HG03025 (cell line): ENCODE measurements around the gene ELOVL5.

ENCODE experiments used
- ATAC-seq: cut with Tn5 transposase; IDR thresholded peaks from one replicate; pipeline ENCODE4 v1.9.1; 2021; ENCODE audit warnings: mild to moderate bottlenecking, moderate library complexity; ENCODE audit not compliant: unreplicated experiment, low FRiP score

The ELOVL5 gene

GRCh38 chr6:53284901-53285300 lies 63.8 kb downstream of the ELOVL5 start:
- no peak for ATAC-seq

- no peak for ATAC-seq
Observed at GRCh38 chr6:53282741-53283140, 66.0 kb downstream of the ELOVL5 start.

- no peak for ATAC-seq
Observed at GRCh38 chr6:53282234-53282633, 66.5 kb downstream of the ELOVL5 start.

GRCh38 chr6:53281518-53282215 lies 67.1 kb downstream of the ELOVL5 start:
- no peak for ATAC-seq

GRCh38 chr6:53280207-53280606 lies 68.5 kb downstream of the ELOVL5 start:
- ATAC-seq = no peak

- ATAC-seq = no peak
Observed at GRCh38 chr6:53279293-53279692, 69.5 kb downstream of the ELOVL5 start.

GRCh38 chr6:53273370-53273769 lies 75.4 kb downstream of the ELOVL5 start:
- ATAC-seq = no peak

GRCh38 chr6:53269827-53270226 lies 78.9 kb downstream of the ELOVL5 start:
- ATAC-seq = no peak

- no peak for ATAC-seq
Observed at GRCh38 chr6:53268858-53269608, 79.7 kb downstream of the ELOVL5 start.

- no peak for ATAC-seq
Observed at GRCh38 chr6:53266553-53267090, 82.1 kb downstream of the ELOVL5 start.

- no peak for ATAC-seq
Observed at GRCh38 chr6:53264915-53265607, 83.7 kb downstream of the ELOVL5 start.

GRCh38 chr6:53264337-53264736 lies 84.4 kb downstream of the ELOVL5 start:
- ATAC-seq = no peak

- no peak for ATAC-seq
Observed at GRCh38 chr6:53263917-53264316, 84.8 kb downstream of the ELOVL5 start.

- no peak for ATAC-seq
Observed at GRCh38 chr6:53259860-53260580, 88.7 kb downstream of the ELOVL5 start.

GRCh38 chr6:53258774-53259155 lies 90.0 kb downstream of the ELOVL5 start:
- ATAC-seq = no peak

GRCh38 chr6:53258076-53258773 lies 90.5 kb downstream of the ELOVL5 start:
- no peak for ATAC-seq

GRCh38 chr6:53257533-53257932 lies 91.2 kb downstream of the ELOVL5 start:
- no peak for ATAC-seq

- ATAC-seq = no peak
Observed at GRCh38 chr6:53257001-53257400, 91.7 kb downstream of the ELOVL5 start.

- no peak for ATAC-seq
Observed at GRCh38 chr6:53252177-53252692, 96.5 kb downstream of the ELOVL5 start.
